SK-N-SH (cell line): Measurements from ENCODE around the gene OCA2. TPM values are rescaled to one million over a fixed set of nuclear protein-coding genes. Genes with fewer than 3 reads are reported as not detected.
A peak's percentile ranks its signal among the peaks of the same experiment; 100 is the strongest.

Source experiments
- CTCF ChIA-PET: fragments of 300-600, 350-600 bp; formaldehyde crosslinking; extraction: SDS; loops from one replicate; lab custom pipeline; 2021; lab: Yijun Ruan, JAX
- POLR2A ChIA-PET: fragments of 350-600 bp; sonication (Branson Sonifier 250); formaldehyde crosslinking; extraction: SDS; loops from one replicate; lab custom pipeline; 2020; ENCODE audit warnings: antibody characterized with exemption, inconsistent platforms; lab: Yijun Ruan, JAX
- DNase-seq: peaks from one replicate; pipeline ENCODE4 v3.0.0; 2012
- H2AFZ ChIP-seq: fragments of 200-600 bp; sonication (generic); 2 replicates; pipeline ENCODE4 v1.8.1; 2016; ENCODE audit warnings: antibody characterized with exemption, mild to moderate bottlenecking, low read depth
- H3F3A ChIP-seq: fragments of 200-600 bp; sonication (generic); replicated peaks from 2 replicates; pipeline ENCODE3; 2016; ENCODE audit warnings: antibody characterized with exemption, mild to moderate bottlenecking; ENCODE audit not compliant: insufficient read depth
- H3K27ac ChIP-seq, 2 experiments: fragments of 200-500 bp in 1 of 2; fragments of 200-600 bp in 1 of 2; sonication (Bioruptor generic) in 1 of 2; sonication (generic), shearing (Covaris generic) in 1 of 2; 2 replicates each; pipeline versions ENCODE4 v1.5.1 to v1.6.1; 2014 to 2016; ENCODE audit warnings: low read depth in 2 of 2, inconsistent platforms in 1 of 2, low read length in 1 of 2, mild to moderate bottlenecking in 1 of 2, mixed read lengths in 1 of 2
- H3K27me3 ChIP-seq: fragments of 200-600 bp; sonication (generic), shearing (Covaris generic); 2 replicates; pipeline ENCODE4 v1.6.1; 2016; ENCODE audit warnings: mixed run types; ENCODE audit not compliant: insufficient read depth
- H3K36me3 ChIP-seq, 2 experiments: fragments of 200-500 bp in 1 of 2; fragments of 200-600 bp in 1 of 2; sonication (Bioruptor generic) in 1 of 2; sonication (generic) in 1 of 2; replicated peaks in 1 of 2; 2 replicates each; pipeline versions ENCODE3 to v1.5.1; 2014 to 2016; ENCODE audit warnings: low read length in 1 of 2, mild to moderate bottlenecking in 1 of 2; ENCODE audit not compliant: insufficient read depth in 2 of 2, control insufficient read depth in 1 of 2
- H3K4me1 ChIP-seq, 2 experiments: fragments of 200-500 bp in 1 of 2; fragments of 200-600 bp in 1 of 2; sonication (Bioruptor generic) in 1 of 2; sonication (generic), shearing (Covaris generic) in 1 of 2; 2 replicates each; pipeline versions ENCODE4 v1.5.1 to v1.6.1; 2014 to 2016; ENCODE audit warnings: low read depth in 1 of 2, low read length in 1 of 2, mixed run types in 1 of 2; ENCODE audit not compliant: insufficient read depth in 2 of 2, control insufficient read depth in 1 of 2
- H3K4me2 ChIP-seq: fragments of 200-600 bp; sonication (generic), shearing (Covaris generic); 2 replicates; pipeline ENCODE4 v1.6.1; 2017; ENCODE audit warnings: mixed run types
- H3K4me3 ChIP-seq, 2 experiments: fragments of 200-500 bp in 1 of 2; fragments of 200-600 bp in 1 of 2; sonication (Bioruptor generic) in 1 of 2; sonication (generic), shearing (Covaris generic) in 1 of 2; 2 replicates each; pipeline versions ENCODE4 v1.5.1 to v1.8.1; 2014 to 2016; ENCODE audit warnings: low read depth in 2 of 2, inconsistent platforms in 1 of 2, low read length in 1 of 2, mild to moderate bottlenecking in 1 of 2, mixed read lengths in 1 of 2, moderate library complexity in 1 of 2
- H3K79me2 ChIP-seq: fragments of 200-600 bp; sonication (generic); 2 replicates; pipeline ENCODE4 v1.8.1; 2017; ENCODE audit warnings: mild to moderate bottlenecking; ENCODE audit not compliant: insufficient read depth
- H3K9ac ChIP-seq: fragments of 200-600 bp; sonication (generic); 2 replicates; pipeline ENCODE4 v1.6.1; 2017; ENCODE audit warnings: mixed run types
- H3K9me2 ChIP-seq: fragments of 200-600 bp; sonication (generic); 2 replicates; pipeline ENCODE4 v1.6.1; 2017; ENCODE audit warnings: mixed run types
- H3K9me3 ChIP-seq: fragments of 200-600 bp; sonication (generic); 2 replicates; pipeline ENCODE4 v1.6.1; 2017; ENCODE audit warnings: mixed run types, mild to moderate bottlenecking, moderate library complexity
- H4K20me1 ChIP-seq: fragments of 200-600 bp; sonication (generic); 2 replicates; pipeline ENCODE4 v1.6.1; 2017; ENCODE audit warnings: mild to moderate bottlenecking, mixed run types; ENCODE audit not compliant: insufficient read depth
- CHD2 ChIP-seq: fragments of 150-350 bp; IDR thresholded peaks from 2 replicates; pipeline ENCODE4 v1.6.1; 2018; ENCODE audit warnings: low read length; ENCODE audit not compliant: partially characterized antibody
- EP300 ChIP-seq, 2 experiments: IDR thresholded peaks; 2 replicates each; pipeline versions ENCODE4 v1.4.0 to v1.6.1; 2012; ENCODE audit warnings: borderline replicate concordance in 1 of 2, low read depth in 1 of 2, low read length in 1 of 2
- FOSL2 ChIP-seq: IDR thresholded peaks from 2 replicates; pipeline ENCODE4 v1.4.0; 2012; ENCODE audit warnings: low read depth, mild to moderate bottlenecking, moderate library complexity, borderline replicate concordance
- FOXJ3 ChIP-seq: sonication (generic); formaldehyde crosslinking; IDR thresholded peaks from 2 replicates; pipeline ENCODE4 v1.5.1; 2020; ENCODE audit warnings: mild to moderate bottlenecking, missing genetic modification reagents
- JUND ChIP-seq: IDR thresholded peaks from 2 replicates; pipeline ENCODE4 v1.4.0; 2012
- MXI1 ChIP-seq: IDR thresholded peaks from 2 replicates; pipeline ENCODE4 v1.6.1; 2012; ENCODE audit warnings: mild to moderate bottlenecking, low read depth, low read length, improper control_type of control experiment
- NRF1 ChIP-seq: IDR thresholded peaks from 2 replicates; pipeline ENCODE4 v1.6.1; 2012; ENCODE audit warnings: low read depth, mild to moderate bottlenecking, low read length
- RAD21 ChIP-seq: IDR thresholded peaks from 2 replicates; pipeline ENCODE4 v1.6.1; 2012; ENCODE audit warnings: mild to moderate bottlenecking, low read length
- RCOR1 ChIP-seq: fragments of 150-350 bp; IDR thresholded peaks from 2 replicates; pipeline ENCODE4 v1.6.1; 2017; ENCODE audit warnings: antibody characterized with exemption, low read length
- SIN3A ChIP-seq: IDR thresholded peaks from 2 replicates; pipeline ENCODE4 v1.6.1; 2012; ENCODE audit warnings: low read depth, mild to moderate bottlenecking, low read length, moderate library complexity, borderline replicate concordance
- TAF1 ChIP-seq: IDR thresholded peaks from 2 replicates; pipeline ENCODE4 v1.6.1; 2012; ENCODE audit warnings: low read depth, mild to moderate bottlenecking, low read length, moderate library complexity, borderline replicate concordance
- TCF12 ChIP-seq: IDR thresholded peaks from 2 replicates; pipeline ENCODE4 v1.4.0; 2012
- TEAD4 ChIP-seq: IDR thresholded peaks from 2 replicates; pipeline ENCODE4 v1.4.0; 2012; ENCODE audit warnings: mild to moderate bottlenecking, borderline replicate concordance; ENCODE audit not compliant: insufficient read depth
- YY1 ChIP-seq: IDR thresholded peaks from 2 replicates; pipeline ENCODE4 v1.4.0; 2012; ENCODE audit warnings: low read depth, mild to moderate bottlenecking
- polyA plus RNA-seq, 3 experiments: library from polyadenylated mRNA; depleted of rRNA; stranded (reverse); fragments of >200 nt; gene quantifications; 2 replicates each; pipeline ENCODE4 v1.2.3, GENCODE V29; 2012
- TF ChIP-seq, protein P1 (sequence below): IDR thresholded peaks from 2 replicates; pipeline ENCODE4 v1.4.0; 2012; ENCODE audit warnings: low read depth, borderline replicate concordance
- TF ChIP-seq, protein P2 (sequence below): IDR thresholded peaks from 2 replicates; pipeline ENCODE4; 2012
- TF ChIP-seq, protein P3 (sequence below): IDR thresholded peaks from 2 replicates; pipeline ENCODE4 v1.6.1; 2012; ENCODE audit warnings: mild to moderate bottlenecking, low read depth, low read length, moderate library complexity
- TF ChIP-seq, protein P4 (sequence below): fragments of 150-350 bp; IDR thresholded peaks from 2 replicates; pipeline ENCODE4 v1.6.1; 2017; ENCODE audit warnings: antibody characterized with exemption, low read length, low read depth, borderline replicate concordance
- TF ChIP-seq, protein P5 (sequence below): IDR thresholded peaks from 2 replicates; pipeline ENCODE4 v1.4.0; 2012; ENCODE audit warnings: low read depth, borderline replicate concordance
- TF ChIP-seq, protein P6 (sequence below): fragments of 200-600 bp; sonication (generic); IDR thresholded peaks from 2 replicates; pipeline ENCODE4 v1.6.1; 2017; ENCODE audit warnings: antibody characterized with exemption, mild to moderate bottlenecking, moderate library complexity
- TF ChIP-seq, protein P7 (sequence below): fragments of 150-350 bp; IDR thresholded peaks from 2 replicates; pipeline ENCODE4 v1.6.1; 2016; ENCODE audit warnings: mild to moderate bottlenecking, low read depth, low read length

Gene OCA2
- polyA plus RNA-seq, 1 of the 3 experiments (the other 2 are of a cell fraction) = 0.16 TPM

DNA sequence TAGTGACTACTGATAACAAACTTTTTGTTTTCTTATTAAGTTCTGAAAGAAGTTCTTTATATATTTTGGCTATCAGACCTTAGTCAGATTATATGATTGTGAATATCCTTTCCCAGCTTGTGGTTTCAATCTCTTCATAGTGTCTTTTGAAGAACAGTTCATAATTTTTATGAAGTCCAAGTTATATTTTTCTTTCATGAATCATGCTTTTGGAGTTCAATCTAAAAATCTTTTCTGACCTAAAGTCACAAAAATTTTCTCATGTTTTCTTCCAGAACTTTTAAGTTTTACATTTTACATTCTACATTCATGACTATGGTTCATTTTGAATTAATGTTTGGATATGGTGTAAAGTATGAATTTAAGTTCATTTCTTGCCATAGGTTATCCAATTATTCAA is 34.2 kb upstream of the OCA2 start:
- Histone ChIP-seq H2AFZ (no peak overlapping the region), H3F3A (peaks cover 33% of the 10 kb centered on the region), H3K4me3 (no peak overlapping the region), H3K9me2 (no peaks in the 10 kb centered on the region), H3K9me3 (no peaks in the 10 kb centered on the region), H3K27ac (peak overlapping the region in 1 of 2 experiments; percentile 88; a peak in 2 of 4 replicates), H3K9ac (peak overlapping the region; percentile 29; the same call in 1 of the 2 replicates), H3K36me3 (peaks cover 9 to 44% of the 10 kb centered on the region in 2 experiments), H3K4me1 (peaks cover 0 to 18% of the 10 kb centered on the region in 2 experiments), H4K20me1 (0 out of 2 replicates have a peak, but pooled peaks cover 4% of the 10 kb centered on the region), H3K79me2 (no peaks in the 10 kb centered on the region), H3K4me2 (peak overlapping the region; percentile 67), H3K27me3 (no peaks in the 10 kb centered on the region)
- no peak for TF ChIP-seq YY1
- TF ChIP-seq, protein P1, sequence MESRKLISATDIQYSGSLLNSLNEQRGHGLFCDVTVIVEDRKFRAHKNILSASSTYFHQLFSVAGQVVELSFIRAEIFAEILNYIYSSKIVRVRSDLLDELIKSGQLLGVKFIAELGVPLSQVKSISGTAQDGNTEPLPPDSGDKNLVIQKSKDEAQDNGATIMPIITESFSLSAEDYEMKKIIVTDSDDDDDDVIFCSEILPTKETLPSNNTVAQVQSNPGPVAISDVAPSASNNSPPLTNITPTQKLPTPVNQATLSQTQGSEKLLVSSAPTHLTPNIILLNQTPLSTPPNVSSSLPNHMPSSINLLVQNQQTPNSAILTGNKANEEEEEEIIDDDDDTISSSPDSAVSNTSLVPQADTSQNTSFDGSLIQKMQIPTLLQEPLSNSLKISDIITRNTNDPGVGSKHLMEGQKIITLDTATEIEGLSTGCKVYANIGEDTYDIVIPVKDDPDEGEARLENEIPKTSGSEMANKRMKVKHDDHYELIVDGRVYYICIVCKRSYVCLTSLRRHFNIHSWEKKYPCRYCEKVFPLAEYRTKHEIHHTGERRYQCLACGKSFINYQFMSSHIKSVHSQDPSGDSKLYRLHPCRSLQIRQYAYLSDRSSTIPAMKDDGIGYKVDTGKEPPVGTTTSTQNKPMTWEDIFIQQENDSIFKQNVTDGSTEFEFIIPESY = no peak
- TF ChIP-seq, protein P2, sequence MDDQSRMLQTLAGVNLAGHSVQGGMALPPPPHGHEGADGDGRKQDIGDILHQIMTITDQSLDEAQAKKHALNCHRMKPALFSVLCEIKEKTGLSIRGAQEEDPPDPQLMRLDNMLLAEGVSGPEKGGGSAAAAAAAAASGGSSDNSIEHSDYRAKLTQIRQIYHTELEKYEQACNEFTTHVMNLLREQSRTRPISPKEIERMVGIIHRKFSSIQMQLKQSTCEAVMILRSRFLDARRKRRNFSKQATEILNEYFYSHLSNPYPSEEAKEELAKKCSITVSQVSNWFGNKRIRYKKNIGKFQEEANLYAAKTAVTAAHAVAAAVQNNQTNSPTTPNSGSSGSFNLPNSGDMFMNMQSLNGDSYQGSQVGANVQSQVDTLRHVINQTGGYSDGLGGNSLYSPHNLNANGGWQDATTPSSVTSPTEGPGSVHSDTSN = peak; percentile 9; the same call in 1 of the 2 replicates
- TF ChIP-seq JUND = peak; percentile 41; the same call in 1 of the 2 replicates
- no peak for TF ChIP-seq TCF12
- no peak for TF ChIP-seq SIN3A
- TF ChIP-seq MXI1 = no peak
- no peak for TF ChIP-seq NRF1
- no peak for TF ChIP-seq RCOR1
- 0 out of 4 replicates have a peak, but pooled peaks of 1 of the 2 experiments have one; percentile 19 for TF ChIP-seq EP300 (IDR thresholded peaks at IDR 0.05; ENCODE audit: borderline replicate concordance in 1 of 2, low read depth in 1 of 2, low read length in 1 of 2)
- no peak for TF ChIP-seq TEAD4
- TF ChIP-seq, protein P3, sequence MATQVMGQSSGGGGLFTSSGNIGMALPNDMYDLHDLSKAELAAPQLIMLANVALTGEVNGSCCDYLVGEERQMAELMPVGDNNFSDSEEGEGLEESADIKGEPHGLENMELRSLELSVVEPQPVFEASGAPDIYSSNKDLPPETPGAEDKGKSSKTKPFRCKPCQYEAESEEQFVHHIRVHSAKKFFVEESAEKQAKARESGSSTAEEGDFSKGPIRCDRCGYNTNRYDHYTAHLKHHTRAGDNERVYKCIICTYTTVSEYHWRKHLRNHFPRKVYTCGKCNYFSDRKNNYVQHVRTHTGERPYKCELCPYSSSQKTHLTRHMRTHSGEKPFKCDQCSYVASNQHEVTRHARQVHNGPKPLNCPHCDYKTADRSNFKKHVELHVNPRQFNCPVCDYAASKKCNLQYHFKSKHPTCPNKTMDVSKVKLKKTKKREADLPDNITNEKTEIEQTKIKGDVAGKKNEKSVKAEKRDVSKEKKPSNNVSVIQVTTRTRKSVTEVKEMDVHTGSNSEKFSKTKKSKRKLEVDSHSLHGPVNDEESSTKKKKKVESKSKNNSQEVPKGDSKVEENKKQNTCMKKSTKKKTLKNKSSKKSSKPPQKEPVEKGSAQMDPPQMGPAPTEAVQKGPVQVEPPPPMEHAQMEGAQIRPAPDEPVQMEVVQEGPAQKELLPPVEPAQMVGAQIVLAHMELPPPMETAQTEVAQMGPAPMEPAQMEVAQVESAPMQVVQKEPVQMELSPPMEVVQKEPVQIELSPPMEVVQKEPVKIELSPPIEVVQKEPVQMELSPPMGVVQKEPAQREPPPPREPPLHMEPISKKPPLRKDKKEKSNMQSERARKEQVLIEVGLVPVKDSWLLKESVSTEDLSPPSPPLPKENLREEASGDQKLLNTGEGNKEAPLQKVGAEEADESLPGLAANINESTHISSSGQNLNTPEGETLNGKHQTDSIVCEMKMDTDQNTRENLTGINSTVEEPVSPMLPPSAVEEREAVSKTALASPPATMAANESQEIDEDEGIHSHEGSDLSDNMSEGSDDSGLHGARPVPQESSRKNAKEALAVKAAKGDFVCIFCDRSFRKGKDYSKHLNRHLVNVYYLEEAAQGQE = no peak
- TF ChIP-seq RAD21 = no peak
- TF ChIP-seq, protein P4, sequence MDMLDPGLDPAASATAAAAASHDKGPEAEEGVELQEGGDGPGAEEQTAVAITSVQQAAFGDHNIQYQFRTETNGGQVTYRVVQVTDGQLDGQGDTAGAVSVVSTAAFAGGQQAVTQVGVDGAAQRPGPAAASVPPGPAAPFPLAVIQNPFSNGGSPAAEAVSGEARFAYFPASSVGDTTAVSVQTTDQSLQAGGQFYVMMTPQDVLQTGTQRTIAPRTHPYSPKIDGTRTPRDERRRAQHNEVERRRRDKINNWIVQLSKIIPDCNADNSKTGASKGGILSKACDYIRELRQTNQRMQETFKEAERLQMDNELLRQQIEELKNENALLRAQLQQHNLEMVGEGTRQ = no peak
- TF ChIP-seq CHD2 = no peak
- TF ChIP-seq, protein P5, sequence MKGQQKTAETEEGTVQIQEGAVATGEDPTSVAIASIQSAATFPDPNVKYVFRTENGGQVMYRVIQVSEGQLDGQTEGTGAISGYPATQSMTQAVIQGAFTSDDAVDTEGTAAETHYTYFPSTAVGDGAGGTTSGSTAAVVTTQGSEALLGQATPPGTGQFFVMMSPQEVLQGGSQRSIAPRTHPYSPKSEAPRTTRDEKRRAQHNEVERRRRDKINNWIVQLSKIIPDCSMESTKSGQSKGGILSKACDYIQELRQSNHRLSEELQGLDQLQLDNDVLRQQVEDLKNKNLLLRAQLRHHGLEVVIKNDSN = no peak
- TF ChIP-seq, protein P6, sequence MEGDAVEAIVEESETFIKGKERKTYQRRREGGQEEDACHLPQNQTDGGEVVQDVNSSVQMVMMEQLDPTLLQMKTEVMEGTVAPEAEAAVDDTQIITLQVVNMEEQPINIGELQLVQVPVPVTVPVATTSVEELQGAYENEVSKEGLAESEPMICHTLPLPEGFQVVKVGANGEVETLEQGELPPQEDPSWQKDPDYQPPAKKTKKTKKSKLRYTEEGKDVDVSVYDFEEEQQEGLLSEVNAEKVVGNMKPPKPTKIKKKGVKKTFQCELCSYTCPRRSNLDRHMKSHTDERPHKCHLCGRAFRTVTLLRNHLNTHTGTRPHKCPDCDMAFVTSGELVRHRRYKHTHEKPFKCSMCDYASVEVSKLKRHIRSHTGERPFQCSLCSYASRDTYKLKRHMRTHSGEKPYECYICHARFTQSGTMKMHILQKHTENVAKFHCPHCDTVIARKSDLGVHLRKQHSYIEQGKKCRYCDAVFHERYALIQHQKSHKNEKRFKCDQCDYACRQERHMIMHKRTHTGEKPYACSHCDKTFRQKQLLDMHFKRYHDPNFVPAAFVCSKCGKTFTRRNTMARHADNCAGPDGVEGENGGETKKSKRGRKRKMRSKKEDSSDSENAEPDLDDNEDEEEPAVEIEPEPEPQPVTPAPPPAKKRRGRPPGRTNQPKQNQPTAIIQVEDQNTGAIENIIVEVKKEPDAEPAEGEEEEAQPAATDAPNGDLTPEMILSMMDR = no peak
- TF ChIP-seq FOXJ3 (CRISPR knock-in tag) = no peak
- peak; percentile 36; the same call in 1 of the 2 replicates for TF ChIP-seq FOSL2
- TF ChIP-seq TAF1 = no peak
- TF ChIP-seq, protein P7, sequence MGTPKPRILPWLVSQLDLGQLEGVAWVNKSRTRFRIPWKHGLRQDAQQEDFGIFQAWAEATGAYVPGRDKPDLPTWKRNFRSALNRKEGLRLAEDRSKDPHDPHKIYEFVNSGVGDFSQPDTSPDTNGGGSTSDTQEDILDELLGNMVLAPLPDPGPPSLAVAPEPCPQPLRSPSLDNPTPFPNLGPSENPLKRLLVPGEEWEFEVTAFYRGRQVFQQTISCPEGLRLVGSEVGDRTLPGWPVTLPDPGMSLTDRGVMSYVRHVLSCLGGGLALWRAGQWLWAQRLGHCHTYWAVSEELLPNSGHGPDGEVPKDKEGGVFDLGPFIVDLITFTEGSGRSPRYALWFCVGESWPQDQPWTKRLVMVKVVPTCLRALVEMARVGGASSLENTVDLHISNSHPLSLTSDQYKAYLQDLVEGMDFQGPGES = no peak
- ChIA-PET CTCF (interaction anchor here (1.6 to 1.9 kb wide), 2 partner anchors 7 to 10 kb away, joined by 5 to 6 read pairs; no protein-coding TSS in a partner anchor), POLR2A (no interaction called here)
- DNase-seq = no peak
